HFFc6 (cell line): Measurements from ENCODE around the gene NTMT1. TPM values are rescaled to one million over a fixed set of nuclear protein-coding genes. Genes with fewer than 3 reads are reported as not detected.

Experiments used
- DNase-seq: peaks from one replicate; pipeline ENCODE4 v3.0.0-alpha.2; 2018
- H3K27ac Mint-ChIP-seq: 2 replicates; pipeline ENCODE4 v1.8.0; 2020; ENCODE audit warnings: mild to moderate bottlenecking, mixed read lengths
- H3K27me3 Mint-ChIP-seq: 2 replicates; pipeline ENCODE4 v1.8.0; 2021; ENCODE audit warnings: mild to moderate bottlenecking, moderate library complexity, mixed read lengths; ENCODE audit not compliant: insufficient read depth
- H3K36me3 Mint-ChIP-seq: 2 replicates; pipeline ENCODE4 v1.8.0; 2021; ENCODE audit warnings: low read depth, mixed read lengths
- H3K4me1 Mint-ChIP-seq: 2 replicates; pipeline ENCODE4 v1.8.0; 2020; ENCODE audit warnings: low read depth, mixed read lengths
- H3K4me3 Mint-ChIP-seq: 2 replicates; pipeline ENCODE4 v1.8.0; 2020; ENCODE audit warnings: mild to moderate bottlenecking, moderate library complexity, mixed read lengths
- H3K9me3 Mint-ChIP-seq: 2 replicates; pipeline ENCODE4 v1.8.0; 2020; ENCODE audit warnings: mild to moderate bottlenecking, mixed read lengths
- total RNA-seq, 6 experiments: library from RNA; stranded (reverse); fragmentation: NEBNext Ultra II Directional; extraction: Animal tissue kit (Norgen Biotek cat#: 25700); gene quantifications; 2 replicates in 1 of 6; 3 replicates in 5 of 6; pipeline ENCODE4 v1.2.3, GENCODE V29; 2021
- TF ChIP-seq, protein P1 (sequence below): fragments of 200-600 bp; sonication (generic); IDR thresholded peaks from 2 replicates; pipeline ENCODE4 v1.5.0; 2021; ENCODE audit warnings: antibody characterized with exemption, mild to moderate bottlenecking

The NTMT1 gene
- total RNA-seq, 6 experiments from 2014 or later = 81.6 to 90.0 (median 87.7) TPM

DNA sequence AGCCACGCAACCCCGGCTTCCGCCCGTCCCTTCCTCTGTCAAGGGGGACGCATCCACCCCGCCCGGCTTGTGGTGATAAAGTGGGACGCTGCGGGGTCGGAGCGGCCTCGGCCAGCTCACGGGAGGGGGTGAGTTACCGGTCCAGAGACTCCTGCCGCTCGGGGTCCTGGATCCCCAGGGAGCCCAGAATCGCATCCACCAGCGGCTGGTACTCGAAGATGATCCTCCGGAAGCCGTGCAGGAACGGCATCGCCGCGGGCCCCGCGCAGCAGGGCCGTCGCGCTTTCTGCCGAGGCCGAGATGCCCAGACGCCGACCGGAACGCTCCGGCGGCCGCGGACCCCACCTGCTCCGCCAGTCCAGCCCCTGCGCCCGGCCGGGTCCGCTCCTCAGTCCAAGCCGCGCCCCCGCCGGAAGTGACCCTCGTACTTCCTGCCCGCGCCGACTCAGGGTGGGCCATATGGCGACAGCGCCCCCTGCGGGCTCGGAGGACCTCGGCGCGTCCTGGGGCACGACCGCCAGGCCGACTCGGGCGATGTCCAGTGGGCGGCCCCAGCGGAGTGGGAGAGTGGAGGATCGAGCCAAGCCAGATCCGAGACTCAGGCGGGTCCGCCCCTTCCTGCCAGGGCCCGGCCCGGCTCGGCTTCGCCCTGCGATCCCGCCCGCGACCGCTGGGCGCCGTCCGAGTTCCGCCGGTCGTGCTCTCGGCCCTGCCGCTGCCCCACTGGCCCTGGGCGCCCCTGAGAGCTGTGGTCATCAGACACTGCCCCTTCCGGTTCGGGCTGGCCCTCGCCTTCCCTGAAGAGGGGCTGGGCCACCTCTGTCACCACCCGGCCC, 16.0 kb downstream of the NTMT1 start, which contains the start of gene ASB6:
TSS of gene ASB6 (minus strand) at position 402 of the 836 bp plus-strand sequence. CDS start at position 250, 152 bp downstream.
- TF ChIP-seq, protein P1, sequence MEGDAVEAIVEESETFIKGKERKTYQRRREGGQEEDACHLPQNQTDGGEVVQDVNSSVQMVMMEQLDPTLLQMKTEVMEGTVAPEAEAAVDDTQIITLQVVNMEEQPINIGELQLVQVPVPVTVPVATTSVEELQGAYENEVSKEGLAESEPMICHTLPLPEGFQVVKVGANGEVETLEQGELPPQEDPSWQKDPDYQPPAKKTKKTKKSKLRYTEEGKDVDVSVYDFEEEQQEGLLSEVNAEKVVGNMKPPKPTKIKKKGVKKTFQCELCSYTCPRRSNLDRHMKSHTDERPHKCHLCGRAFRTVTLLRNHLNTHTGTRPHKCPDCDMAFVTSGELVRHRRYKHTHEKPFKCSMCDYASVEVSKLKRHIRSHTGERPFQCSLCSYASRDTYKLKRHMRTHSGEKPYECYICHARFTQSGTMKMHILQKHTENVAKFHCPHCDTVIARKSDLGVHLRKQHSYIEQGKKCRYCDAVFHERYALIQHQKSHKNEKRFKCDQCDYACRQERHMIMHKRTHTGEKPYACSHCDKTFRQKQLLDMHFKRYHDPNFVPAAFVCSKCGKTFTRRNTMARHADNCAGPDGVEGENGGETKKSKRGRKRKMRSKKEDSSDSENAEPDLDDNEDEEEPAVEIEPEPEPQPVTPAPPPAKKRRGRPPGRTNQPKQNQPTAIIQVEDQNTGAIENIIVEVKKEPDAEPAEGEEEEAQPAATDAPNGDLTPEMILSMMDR = peak; percentile 100
- H3K27me3 Mint-ChIP-seq = peaks cover 6% of the 10 kb centered on the region
- peak within 1 kb of the TSS; percentile 93 for H3K4me3 Mint-ChIP-seq
- H3K36me3 Mint-ChIP-seq = peaks cover 16% of the 10 kb centered on the region
- peak; percentile 94 for DNase-seq
- peak within 1 kb of the TSS; percentile 91 for H3K27ac Mint-ChIP-seq
- H3K4me1 Mint-ChIP-seq = peaks cover 21% of the 10 kb centered on the region
- no peaks in the 10 kb centered on the region for H3K9me3 Mint-ChIP-seq

DNA sequence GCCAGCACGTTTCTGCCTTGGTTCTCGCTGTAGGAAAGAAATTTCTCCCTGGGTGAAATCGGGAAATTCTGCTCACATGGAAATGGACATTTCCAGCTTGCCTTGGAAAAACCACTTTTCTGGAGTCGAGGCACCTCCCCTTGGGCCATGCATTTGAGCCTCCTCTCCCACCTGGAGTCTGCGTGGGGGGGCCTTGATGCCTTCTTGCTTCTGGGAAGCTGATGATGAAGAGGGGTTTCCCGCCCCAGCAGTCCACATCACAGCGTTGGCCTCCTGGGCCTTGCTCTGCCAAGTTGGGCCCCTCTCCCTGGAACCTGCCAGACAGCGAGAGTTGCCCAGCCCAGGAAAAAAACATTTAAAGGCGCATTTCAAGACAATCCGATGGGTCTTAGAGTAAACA, 17.7 kb downstream of the NTMT1 start:
- no peak for DNase-seq
- Mint-ChIP-seq H3K4me1 (peaks cover 21% of the 10 kb centered on the region), H3K27ac (no peak overlapping the region), H3K9me3 (no peaks in the 10 kb centered on the region), H3K36me3 (peaks cover 8% of the 10 kb centered on the region), H3K27me3 (no peaks in the 10 kb centered on the region; the same call in 1 of the 2 replicates), H3K4me3 (no peak overlapping the region)
- TF ChIP-seq, protein P1 = no peak

DNA sequence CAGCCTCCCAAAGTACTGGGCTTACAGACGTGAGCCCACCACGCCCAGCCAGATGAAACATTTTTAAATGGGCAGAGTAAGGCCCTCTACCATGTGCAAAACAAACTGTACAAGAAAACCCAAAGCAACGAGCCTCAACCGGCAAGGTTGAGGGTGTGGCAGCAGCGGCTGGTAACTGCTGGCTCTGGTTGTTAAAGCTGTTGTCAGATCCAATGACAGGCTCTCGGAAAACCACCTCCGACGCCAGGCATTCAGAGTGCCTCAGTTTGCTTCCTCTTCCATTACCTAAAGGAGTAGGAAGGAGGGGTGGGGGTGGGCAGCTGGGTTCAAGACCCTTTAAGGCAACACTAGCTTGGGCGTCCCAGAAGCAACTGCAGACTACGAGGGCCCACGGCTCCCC, 18.4 kb downstream of the NTMT1 start:
- Mint-ChIP-seq H3K27ac (no peak overlapping the region), H3K4me1 (peaks cover 21% of the 10 kb centered on the region), H3K4me3 (no peak overlapping the region), H3K9me3 (no peaks in the 10 kb centered on the region), H3K27me3 (no peaks in the 10 kb centered on the region; the same call in 1 of the 2 replicates), H3K36me3 (peaks cover 8% of the 10 kb centered on the region)
- TF ChIP-seq, protein P1 = no peak
- DNase-seq = no peak

DNA sequence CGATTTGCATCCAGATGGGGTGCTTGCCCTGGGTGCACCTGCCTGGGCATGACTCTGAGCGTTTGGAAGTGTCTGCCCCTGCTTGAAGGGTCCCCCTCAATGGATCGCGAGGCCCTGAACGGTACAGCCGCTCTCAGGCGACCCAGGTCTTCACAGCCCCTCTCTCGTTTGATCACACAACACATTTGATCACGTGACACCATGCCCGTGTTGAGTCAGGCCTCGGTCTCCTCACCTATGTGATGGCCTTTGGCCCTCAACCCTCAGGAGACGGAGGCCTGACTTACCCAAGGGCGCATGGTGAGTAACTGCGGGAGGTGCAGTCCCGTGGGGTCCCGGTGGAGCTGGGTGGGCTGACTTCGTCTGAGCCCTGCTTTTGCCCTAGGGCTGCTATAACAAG, 18.9 kb downstream of the NTMT1 start:
- Mint-ChIP-seq H3K36me3 (peaks cover 8% of the 10 kb centered on the region), H3K27ac (no peak overlapping the region), H3K4me1 (peaks cover 16% of the 10 kb centered on the region), H3K9me3 (no peaks in the 10 kb centered on the region), H3K4me3 (no peak overlapping the region), H3K27me3 (no peaks in the 10 kb centered on the region; the same call in 1 of the 2 replicates)
- TF ChIP-seq, protein P1 = no peak
- no peak for DNase-seq

DNA sequence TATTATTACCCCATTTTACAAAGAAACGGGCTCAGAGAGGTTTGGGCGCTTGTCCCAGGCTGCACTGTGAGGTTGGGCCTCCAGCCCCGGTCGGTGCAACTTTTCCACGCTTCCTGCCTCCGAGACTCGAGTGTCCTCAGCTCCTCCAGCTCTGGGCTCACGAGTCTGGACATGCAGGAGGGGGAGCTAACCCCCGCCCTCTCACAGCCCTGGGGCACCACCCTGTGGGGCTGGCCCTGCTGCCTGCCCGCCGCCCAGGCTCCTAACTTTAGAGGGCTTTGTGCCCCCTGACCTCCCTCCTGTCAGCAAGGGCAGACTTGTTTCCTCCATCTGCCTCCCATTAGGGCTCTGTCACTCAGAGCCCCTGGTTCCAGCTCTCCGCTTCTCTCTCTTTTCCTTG, 20.3 kb downstream of the NTMT1 start:
- Mint-ChIP-seq H3K27ac (no peak overlapping the region), H3K4me3 (no peak overlapping the region)
- DNase-seq = no peak

More for the DNA sequence above, 20.3 kb downstream of the NTMT1 start:
- Mint-ChIP-seq H3K4me1 (peaks cover 8% of the 10 kb centered on the region), H3K9me3 (no peaks in the 10 kb centered on the region), H3K27me3 (no peaks in the 10 kb centered on the region), H3K36me3 (peaks cover 5% of the 10 kb centered on the region; the same call in 1 of the 2 replicates)
- TF ChIP-seq, protein P1 = no peak
